Mammary epithelial cell (primary cell): ENCODE data around the gene LRRC37A3.
"Not testable (repeated sequence)": the region's sequence is repeated elsewhere in the genome, so short reads cannot be mapped to it uniquely, and the experiment has no call there.

Source experiments
- CTCF ChIP-seq, 2 donors: IDR thresholded peaks in 1 of 2; conservative IDR thresholded peaks in 1 of 2; 2 replicates each; pipeline ENCODE4 v1.5.1; 2011 to 2012; ENCODE audit warnings: inconsistent platforms in 2 of 2, low read length in 2 of 2, mild to moderate bottlenecking in 2 of 2, control low read depth in 1 of 2, low read depth in 1 of 2; ENCODE audit not compliant: insufficient read depth in 1 of 2; ENCODE audit errors: extremely low read depth in 1 of 2
- EZH2 ChIP-seq: IDR thresholded peaks from 2 replicates; pipeline ENCODE4 v1.6.1; 2012; ENCODE audit warnings: low read length, inconsistent platforms, borderline replicate concordance

DNA sequence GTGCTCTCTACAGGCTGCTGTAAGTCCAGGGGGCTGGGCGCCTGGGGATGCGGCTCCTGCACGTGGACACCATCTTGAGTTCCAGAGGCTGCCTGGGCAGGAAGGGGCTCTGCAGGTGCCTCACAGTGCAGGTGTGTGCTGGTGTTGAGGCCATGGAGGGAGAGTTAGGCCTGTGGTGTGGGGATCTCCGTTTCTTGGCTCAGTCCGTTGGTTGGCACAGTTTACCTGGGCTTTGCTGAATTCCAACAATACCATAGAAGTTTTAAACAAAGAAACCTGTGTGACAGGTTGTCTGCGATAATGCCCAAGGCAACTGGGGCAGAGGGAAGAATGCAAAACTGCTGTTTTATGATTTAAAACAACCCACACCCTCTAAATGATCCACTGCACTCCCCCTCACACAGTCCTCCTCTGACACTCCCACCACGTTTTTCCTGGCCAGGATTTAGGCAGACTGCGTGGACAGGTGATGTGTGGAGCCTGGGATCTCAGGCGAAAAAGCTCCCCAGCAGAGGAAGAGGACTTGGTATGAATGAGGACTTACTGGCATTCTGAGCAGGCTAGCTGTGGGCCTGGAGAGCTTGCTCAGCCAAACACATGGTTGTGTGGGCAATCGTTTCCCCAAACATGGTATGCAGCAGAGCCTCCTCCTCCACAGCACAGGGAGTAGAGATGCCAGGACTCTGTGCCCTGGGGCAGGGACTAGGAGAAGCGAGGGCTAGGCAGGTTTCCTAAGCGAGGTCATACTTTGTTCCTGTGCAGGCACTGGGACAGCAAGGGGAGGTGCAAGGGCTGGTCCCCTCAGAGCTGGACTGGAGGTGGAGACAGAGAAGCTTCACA, 104.1 kb downstream of the LRRC37A3 start:
- TF ChIP-seq CTCF (conservative IDR thresholded peaks at IDR 0.05 in 1 of 2, IDR thresholded peaks at IDR 0.05 in 1 of 2; ENCODE audit: extremely low read depth in 1 of 2, insufficient read depth in 1 of 2, low read depth in 1 of 2, low read length in 2 of 2); EZH2: not testable (repeated sequence)
